Measurements from ENCODE around the gene SLC7A1. TPM values are rescaled to one million over a fixed set of nuclear protein-coding genes. Genes with fewer than 3 reads are reported as not detected.

Gene SLC7A1
- total RNA-seq, 3 donors from 2014 or later (not counting 1 experiment from before 2014, with no cell fraction given) = 8.7 to 12.6 (median 10.2) TPM

- H3K4me1 Mint-ChIP-seq = peaks cover 0 to 12% of the 10 kb centered on the region in 2 donors
- no peaks in the 10 kb centered on the region for H3K27me3 Mint-ChIP-seq (ENCODE audit: low read depth in 2 of 2)
- no peak overlapping the region for H3K4me3 Mint-ChIP-seq
- H3K9me3 Mint-ChIP-seq = no peaks in the 10 kb centered on the region
- no peak overlapping the region for H3K27ac ChIP-seq (ENCODE audit: low read length)
- H3K27me3 ChIP-seq (ENCODE audit: control insufficient read depth, insufficient read depth, low read length) = no peaks in the 10 kb centered on the region
- WGBS (ENCODE audit: insufficient coverage) = 98% methylated on average over 5 of the region's 6 CpGs
- H3K4me1 ChIP-seq (ENCODE audit: control insufficient read depth, insufficient read depth, low read length) = no peaks in the 10 kb centered on the region
- H3K4me3 ChIP-seq (ENCODE audit: low read length) = no peak overlapping the region
- H3K27ac Mint-ChIP-seq = peak overlapping the region in 1 of 2 donors; percentile 42
- intact Hi-C loops (cut with micrococcal nuclease) = no loop called here
- H3K9me3 ChIP-seq (ENCODE audit: control insufficient read depth, insufficient read depth, low read length) = no peaks in the 10 kb centered on the region
- H3K36me3 ChIP-seq (ENCODE audit: control insufficient read depth, insufficient read depth, low read length) = peaks cover 13% of the 10 kb centered on the region
- no peak for ATAC-seq
- no peak for DNase-seq
- no peak for TF ChIP-seq CTCF (IDR thresholded peaks at IDR 0.05)
- no peaks in the 10 kb centered on the region for H3K36me3 Mint-ChIP-seq
These were observed 44.3 kb downstream of the SLC7A1 start for GRCh38 chr13:29551214-29551613.

GRCh38 chr13:29550430-29550988, 45.0 kb downstream of the SLC7A1 start:
- peaks cover 0 to 12% of the 10 kb centered on the region in 2 donors for H3K4me1 Mint-ChIP-seq
- H3K4me3 Mint-ChIP-seq = no peak overlapping the region
- H3K9me3 ChIP-seq (ENCODE audit: control insufficient read depth, insufficient read depth, low read length) = no peaks in the 10 kb centered on the region
- no peaks in the 10 kb centered on the region for H3K4me1 ChIP-seq (ENCODE audit: control insufficient read depth, insufficient read depth, low read length)
- over 99% methylated on average over 5 of the region's 5 CpGs for WGBS (ENCODE audit: insufficient coverage)
- no peak overlapping the region for H3K27ac ChIP-seq (ENCODE audit: low read length)
- H3K9me3 Mint-ChIP-seq = no peaks in the 10 kb centered on the region
- no peak for ATAC-seq
- H3K36me3 Mint-ChIP-seq = no peaks in the 10 kb centered on the region
- H3K27ac Mint-ChIP-seq = peak overlapping the region in 1 of 2 donors; percentile 42
- TF ChIP-seq CTCF (IDR thresholded peaks at IDR 0.05) = no peak
- intact Hi-C loops (cut with micrococcal nuclease) = no loop called here
- DNase-seq = no peak
- H3K27me3 ChIP-seq (ENCODE audit: control insufficient read depth, insufficient read depth, low read length) = no peaks in the 10 kb centered on the region
- no peaks in the 10 kb centered on the region for H3K27me3 Mint-ChIP-seq (ENCODE audit: low read depth in 2 of 2)
- H3K36me3 ChIP-seq (ENCODE audit: control insufficient read depth, insufficient read depth, low read length) = peaks cover 13% of the 10 kb centered on the region
- H3K4me3 ChIP-seq (ENCODE audit: low read length) = no peak overlapping the region

DNA sequence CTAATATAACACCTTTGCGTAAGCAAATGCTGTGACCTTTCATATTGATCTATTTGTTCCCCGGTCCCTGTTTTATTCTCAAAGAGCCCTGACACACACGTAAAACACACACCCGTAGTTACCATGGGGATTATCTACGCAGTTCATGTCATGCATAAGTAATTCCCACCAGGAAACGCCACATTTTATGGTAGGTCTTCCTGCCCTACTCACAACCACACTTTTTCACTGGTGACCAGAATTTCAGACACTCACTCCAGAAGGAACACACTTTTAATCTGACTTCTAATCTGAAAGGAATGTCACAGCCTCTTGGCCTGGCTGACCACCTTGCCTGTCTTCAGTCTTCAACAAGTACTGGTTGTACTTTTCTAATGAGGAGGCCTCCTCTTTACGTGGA, 46.8 kb downstream of the SLC7A1 start:
- H3K4me1 Mint-ChIP-seq = peaks cover 0 to 12% of the 10 kb centered on the region in 2 donors
- no peak overlapping the region for H3K4me3 Mint-ChIP-seq
- H3K4me3 ChIP-seq (ENCODE audit: low read length) = no peak overlapping the region
- no peaks in the 10 kb centered on the region for H3K9me3 Mint-ChIP-seq
- H3K36me3 ChIP-seq (ENCODE audit: control insufficient read depth, insufficient read depth, low read length) = peaks cover 13% of the 10 kb centered on the region
- H3K27ac ChIP-seq (ENCODE audit: low read length) = no peak overlapping the region
- DNase-seq (no peak), ATAC-seq (no peak)
- H3K27me3 Mint-ChIP-seq (ENCODE audit: low read depth in 2 of 2) = no peaks in the 10 kb centered on the region
- H3K27me3 ChIP-seq (ENCODE audit: control insufficient read depth, insufficient read depth, low read length) = no peaks in the 10 kb centered on the region
- TF ChIP-seq CTCF (IDR thresholded peaks at IDR 0.05) = no peak
- no peaks in the 10 kb centered on the region for H3K9me3 ChIP-seq (ENCODE audit: control insufficient read depth, insufficient read depth, low read length)
- no peaks in the 10 kb centered on the region for H3K4me1 ChIP-seq (ENCODE audit: control insufficient read depth, insufficient read depth, low read length)
- WGBS (ENCODE audit: insufficient coverage) = 96% methylated on average over 7 of the region's 7 CpGs
- intact Hi-C loops (cut with micrococcal nuclease) = no loop called here
- H3K27ac Mint-ChIP-seq = no peak overlapping the region
- H3K36me3 Mint-ChIP-seq = no peaks in the 10 kb centered on the region

- no peak for ATAC-seq
- 81% methylated on average over 4 of the region's 7 CpGs for WGBS (ENCODE audit: insufficient coverage)
- Histone ChIP-seq H3K4me1 (ENCODE audit: control insufficient read depth, insufficient read depth, low read length) (no peaks in the 10 kb centered on the region), H3K27me3 (ENCODE audit: control insufficient read depth, insufficient read depth, low read length) (no peaks in the 10 kb centered on the region), H3K4me3 (ENCODE audit: low read length) (no peak overlapping the region), H3K27ac (ENCODE audit: low read length) (no peak overlapping the region), H3K9me3 (ENCODE audit: control insufficient read depth, insufficient read depth, low read length) (no peaks in the 10 kb centered on the region), H3K36me3 (ENCODE audit: control insufficient read depth, insufficient read depth, low read length) (peaks cover 6% of the 10 kb centered on the region)
- intact Hi-C loops (cut with micrococcal nuclease) = no loop called here
- no peak for TF ChIP-seq CTCF (IDR thresholded peaks at IDR 0.05)
- no peak overlapping the region for H3K27ac Mint-ChIP-seq
- H3K27me3 Mint-ChIP-seq (ENCODE audit: low read depth in 2 of 2) = no peaks in the 10 kb centered on the region
- H3K9me3 Mint-ChIP-seq = no peaks in the 10 kb centered on the region
- H3K36me3 Mint-ChIP-seq = no peaks in the 10 kb centered on the region
- H3K4me3 Mint-ChIP-seq = no peak overlapping the region
- DNase-seq = no peak
- H3K4me1 Mint-ChIP-seq = peaks cover 0 to 12% of the 10 kb centered on the region in 2 donors
These were observed 48.3 kb downstream of the SLC7A1 start for GRCh38 chr13:29547153-29547552.
